Vagina (tissue), 2 donors: ENCODE measurements around the gene NCOA5.

Source experiments
- CTCF ChIP-seq, 3 experiments: fragments of 450-650 bp in 2 of 3; fragments of 200-600 bp in 1 of 3; sonication (generic) in 1 of 3; IDR thresholded peaks; one replicate each; pipeline ENCODE4 v1.5.1; 2017 to 2019; ENCODE audit warnings: antibody characterized with exemption in 3 of 3, mild to moderate bottlenecking in 2 of 3, moderate library complexity in 2 of 3
- POLR2A ChIP-seq, 2 donors: fragments of 450-650 bp; IDR thresholded peaks; one replicate each; pipeline ENCODE4 v1.6.1; 2017; ENCODE audit warnings: antibody characterized with exemption in 2 of 2, mild to moderate bottlenecking in 2 of 2, moderate library complexity in 2 of 2

GRCh38 chr20:46027245-46027853 lies 62.4 kb downstream of the NCOA5 start:
- TF ChIP-seq POLR2A (IDR thresholded peaks at IDR 0.05) (no peak), CTCF (IDR thresholded peaks at IDR 0.05) (no peak)
